Esophagus muscularis mucosa (tissue), 3 donors: ENCODE data around the gene TMEM151A.

Experiments used
- CTCF ChIP-seq, 3 experiments: fragments of 200-600 bp in 2 of 3; fragments of 450-650 bp in 1 of 3; sonication (generic) in 2 of 3; IDR thresholded peaks; one replicate each; pipeline ENCODE4 v1.5.1; 2017 to 2019; ENCODE audit warnings: antibody characterized with exemption in 3 of 3, mild to moderate bottlenecking in 2 of 3, moderate library complexity in 1 of 3
- POLR2A ChIP-seq: fragments of 450-650 bp; IDR thresholded peaks from one replicate; pipeline ENCODE4 v1.6.1; 2017; ENCODE audit warnings: antibody characterized with exemption, moderate library complexity, mild to moderate bottlenecking, low read depth

DNA sequence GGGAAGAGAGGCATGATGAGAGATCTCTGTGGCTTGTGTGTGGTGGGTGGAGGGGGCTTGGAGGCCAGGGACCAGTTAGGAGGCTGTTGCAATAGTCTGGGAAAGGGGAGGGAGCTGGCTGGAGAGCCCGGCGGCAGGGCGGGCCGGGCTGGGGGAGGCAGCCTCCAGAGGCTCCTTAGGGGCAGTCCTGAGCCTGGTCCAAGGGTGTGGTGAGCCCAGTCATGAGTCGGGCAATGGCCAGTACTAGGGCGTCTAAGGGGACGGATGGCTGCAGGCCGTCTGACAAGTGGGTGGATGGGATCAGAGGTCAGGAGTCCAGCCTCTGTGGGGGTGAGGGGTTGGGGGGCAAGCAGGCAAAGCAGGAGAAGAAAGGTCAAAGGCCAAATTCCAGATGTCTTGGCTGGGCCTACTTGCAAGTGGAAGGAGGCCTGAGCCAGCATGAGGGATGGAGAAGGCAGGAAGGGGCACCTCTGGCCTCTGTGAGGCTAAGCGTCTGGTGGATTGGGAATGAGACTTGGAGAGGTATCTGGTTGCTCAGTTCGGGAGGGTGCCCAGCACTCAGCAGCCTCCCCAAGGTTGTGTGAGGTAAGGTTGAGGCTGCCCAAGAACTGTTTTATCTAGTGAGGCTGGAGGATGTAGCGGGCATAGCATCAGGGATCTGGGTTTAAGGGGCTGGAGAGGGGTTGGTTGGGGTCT, 31.2 kb downstream of the TMEM151A start:
- no peak for TF ChIP-seq POLR2A
- TF ChIP-seq CTCF (IDR thresholded peaks at IDR 0.05): no peak
